Heart left ventricle (tissue), 13 donors: ENCODE results near the gene SERPINA1.

Experiments used
- POLR2A ChIP-seq, 2 donors: fragments of 450-650 bp; IDR thresholded peaks; one replicate each; pipeline ENCODE4 v1.6.1; 2017; ENCODE audit warnings: antibody characterized with exemption in 2 of 2, mild to moderate bottlenecking in 2 of 2, moderate library complexity in 2 of 2
- TF ChIP-seq, protein P1 (sequence below), 12 donors: fragments of 200-600 bp; sonication (generic) in 4 of 12; IDR thresholded peaks; one replicate each; pipeline versions ENCODE4 v1.5.0 to v1.8.0; 2018 to 2022; ENCODE audit warnings: antibody characterized with exemption in 12 of 12, mild to moderate bottlenecking in 5 of 12
- donor health status: ischemic (EF 13 %, LVEDD 7.1; RV severe dilation, severe dysfunction).
- donor health status: DM: no; HTN: yes; CAD: no.
- donor health status: DM: no; HTN: no; CAD: no.
- donor health status: ischemic (EF 25% LVEDD 6.9; RV normal size, moderate dysfunction).
- donor health status: ischemic (EF 25% LVEDD 5.7; RV mildly dilated, moderate dysfunction).
- donor health status: ischemic (EF 35%, LVEDD 5.7; RV mildly dilated, moderate dysfunction).
- donor health status: nonischemic (EF 11% LVEDD 7.7; RV severe dilation, severe dysfunction).
- donor health status: DM: yes; HTN: yes; CAD: no.
- donor health status: PGD.
- donor health status: ischemic (EF 29% LVEDD 5.4; RV normal size, mild dysfunction).
- donor health status: nonischemic (EF 23%, LVEDD 6.1; RV moderate dilation, normal function).

DNA sequence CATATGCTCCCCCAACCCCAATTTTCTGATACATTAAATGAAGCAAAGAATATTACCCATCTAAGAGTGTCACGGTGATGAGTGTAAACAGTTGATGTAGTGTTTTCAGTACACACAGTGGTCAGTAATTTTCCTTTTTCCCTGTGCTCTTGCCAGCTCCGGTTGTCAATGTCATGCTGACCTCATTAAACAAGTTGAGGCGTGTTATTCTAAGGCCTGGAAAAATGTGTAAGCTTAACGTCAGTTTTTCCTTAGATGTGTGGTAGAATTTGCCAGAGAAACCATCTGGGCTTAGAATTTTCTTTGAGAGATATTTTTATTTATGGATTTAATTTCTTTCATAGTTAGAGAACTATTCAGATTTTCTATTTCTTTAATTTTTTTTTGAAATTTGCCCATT lies 53.5 kb downstream of the SERPINA1 start:
- TF ChIP-seq POLR2A (IDR thresholded peaks at IDR 0.05): no peak
- TF ChIP-seq, protein P1, sequence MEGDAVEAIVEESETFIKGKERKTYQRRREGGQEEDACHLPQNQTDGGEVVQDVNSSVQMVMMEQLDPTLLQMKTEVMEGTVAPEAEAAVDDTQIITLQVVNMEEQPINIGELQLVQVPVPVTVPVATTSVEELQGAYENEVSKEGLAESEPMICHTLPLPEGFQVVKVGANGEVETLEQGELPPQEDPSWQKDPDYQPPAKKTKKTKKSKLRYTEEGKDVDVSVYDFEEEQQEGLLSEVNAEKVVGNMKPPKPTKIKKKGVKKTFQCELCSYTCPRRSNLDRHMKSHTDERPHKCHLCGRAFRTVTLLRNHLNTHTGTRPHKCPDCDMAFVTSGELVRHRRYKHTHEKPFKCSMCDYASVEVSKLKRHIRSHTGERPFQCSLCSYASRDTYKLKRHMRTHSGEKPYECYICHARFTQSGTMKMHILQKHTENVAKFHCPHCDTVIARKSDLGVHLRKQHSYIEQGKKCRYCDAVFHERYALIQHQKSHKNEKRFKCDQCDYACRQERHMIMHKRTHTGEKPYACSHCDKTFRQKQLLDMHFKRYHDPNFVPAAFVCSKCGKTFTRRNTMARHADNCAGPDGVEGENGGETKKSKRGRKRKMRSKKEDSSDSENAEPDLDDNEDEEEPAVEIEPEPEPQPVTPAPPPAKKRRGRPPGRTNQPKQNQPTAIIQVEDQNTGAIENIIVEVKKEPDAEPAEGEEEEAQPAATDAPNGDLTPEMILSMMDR (IDR thresholded peaks at IDR 0.05): no peak
